ENCODE measurements around the gene NUDT13. TPM values are rescaled to one million over a fixed set of nuclear protein-coding genes. Genes with fewer than 3 reads are reported as not detected.
A peak's percentile ranks its signal among the peaks of the same experiment; 100 is the strongest.

NUDT13 gene
- total and polyA plus RNA-seq, 9 of the 15 experiments (the other 6 are each of a cell fraction or from before 2014, with no cell fraction given), result 4.7 to 11.1 (median 5.6) TPM

DNA sequence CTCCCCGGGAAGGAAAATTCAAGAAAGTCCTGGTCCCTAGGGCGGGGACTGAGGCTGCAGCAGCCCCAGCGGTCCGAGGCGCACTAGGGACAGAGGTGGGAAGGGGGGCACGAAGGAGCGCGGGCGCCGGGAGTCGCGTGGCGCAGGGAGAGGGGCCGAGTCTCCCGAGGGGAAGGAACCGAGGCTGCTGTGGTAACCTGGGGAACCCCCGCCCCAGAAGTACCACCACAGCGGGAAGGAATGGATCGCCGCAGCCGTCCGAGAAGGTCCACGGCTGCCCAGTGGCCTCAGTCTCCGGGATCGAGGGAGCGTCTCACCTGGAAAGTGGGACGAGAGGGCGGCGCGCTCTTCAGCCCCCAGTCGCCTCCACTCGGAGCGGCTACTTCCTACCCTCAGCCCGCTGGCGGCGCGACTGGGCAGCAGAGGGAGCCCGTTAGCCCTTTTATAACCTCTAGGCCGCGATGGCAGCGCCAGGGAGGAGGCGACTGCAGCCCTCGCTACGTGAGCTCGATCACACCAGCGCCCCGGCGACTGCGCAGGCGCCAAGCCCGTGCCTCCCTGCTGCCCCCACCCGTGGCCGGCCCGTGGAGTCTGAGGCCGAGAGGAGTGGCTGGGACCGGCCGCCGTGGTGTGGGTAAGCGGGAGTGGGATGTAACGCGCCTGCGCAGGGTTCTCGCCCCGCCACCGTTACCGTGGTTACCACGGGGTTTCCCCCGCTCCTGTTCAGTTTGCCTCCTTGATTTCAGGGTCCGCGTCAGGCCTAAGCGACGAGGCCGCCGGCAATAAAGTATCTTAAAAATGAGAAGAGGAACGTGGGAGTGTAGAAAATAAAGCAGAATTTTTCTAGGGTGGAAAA, 13.6 kb upstream of the NUDT13 start, which contains the start of gene P4HA1 (continued):
- TF ChIP-seq ZBTB11 (CRISPR knock-in tag; IDR thresholded peaks at IDR 0.05) (no peak), ZNF253 (CRISPR knock-in tag; conservative IDR thresholded peaks at IDR 0.05) (no peak), STAT5A (IDR thresholded peaks at IDR 0.05; ENCODE audit: borderline replicate concordance, low read length) (no peak), ZNF561 (CRISPR knock-in tag; conservative IDR thresholded peaks at IDR 0.05) (no peak), KLF10 (CRISPR knock-in tag; IDR thresholded peaks at IDR 0.05) (no peak), POLR2AphosphoS2 (IDR thresholded peaks at IDR 0.05; ENCODE audit: low read length) (peak; percentile 88; the same call in 1 of the 2 replicates), ZBED1 (IDR thresholded peaks at IDR 0.05) (peak; percentile 73), ZFP30 (CRISPR knock-in tag; IDR thresholded peaks at IDR 0.05; ENCODE audit: borderline replicate concordance) (no peak), SNRNP70 (optimal IDR thresholded peaks at IDR 0.05; ENCODE audit: low read depth, low read length) (no peak), HMG20A (CRISPR knock-in tag; conservative IDR thresholded peaks at IDR 0.05) (no peak)
- TF ChIP-seq, protein P1, sequence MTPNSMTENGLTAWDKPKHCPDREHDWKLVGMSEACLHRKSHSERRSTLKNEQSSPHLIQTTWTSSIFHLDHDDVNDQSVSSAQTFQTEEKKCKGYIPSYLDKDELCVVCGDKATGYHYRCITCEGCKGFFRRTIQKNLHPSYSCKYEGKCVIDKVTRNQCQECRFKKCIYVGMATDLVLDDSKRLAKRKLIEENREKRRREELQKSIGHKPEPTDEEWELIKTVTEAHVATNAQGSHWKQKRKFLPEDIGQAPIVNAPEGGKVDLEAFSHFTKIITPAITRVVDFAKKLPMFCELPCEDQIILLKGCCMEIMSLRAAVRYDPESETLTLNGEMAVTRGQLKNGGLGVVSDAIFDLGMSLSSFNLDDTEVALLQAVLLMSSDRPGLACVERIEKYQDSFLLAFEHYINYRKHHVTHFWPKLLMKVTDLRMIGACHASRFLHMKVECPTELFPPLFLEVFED (CRISPR knock-in tag; conservative IDR thresholded peaks at IDR 0.05), result 0 out of 2 replicates have a peak, but pooled peaks have one; percentile 9
- TF ChIP-seq, protein P2, sequence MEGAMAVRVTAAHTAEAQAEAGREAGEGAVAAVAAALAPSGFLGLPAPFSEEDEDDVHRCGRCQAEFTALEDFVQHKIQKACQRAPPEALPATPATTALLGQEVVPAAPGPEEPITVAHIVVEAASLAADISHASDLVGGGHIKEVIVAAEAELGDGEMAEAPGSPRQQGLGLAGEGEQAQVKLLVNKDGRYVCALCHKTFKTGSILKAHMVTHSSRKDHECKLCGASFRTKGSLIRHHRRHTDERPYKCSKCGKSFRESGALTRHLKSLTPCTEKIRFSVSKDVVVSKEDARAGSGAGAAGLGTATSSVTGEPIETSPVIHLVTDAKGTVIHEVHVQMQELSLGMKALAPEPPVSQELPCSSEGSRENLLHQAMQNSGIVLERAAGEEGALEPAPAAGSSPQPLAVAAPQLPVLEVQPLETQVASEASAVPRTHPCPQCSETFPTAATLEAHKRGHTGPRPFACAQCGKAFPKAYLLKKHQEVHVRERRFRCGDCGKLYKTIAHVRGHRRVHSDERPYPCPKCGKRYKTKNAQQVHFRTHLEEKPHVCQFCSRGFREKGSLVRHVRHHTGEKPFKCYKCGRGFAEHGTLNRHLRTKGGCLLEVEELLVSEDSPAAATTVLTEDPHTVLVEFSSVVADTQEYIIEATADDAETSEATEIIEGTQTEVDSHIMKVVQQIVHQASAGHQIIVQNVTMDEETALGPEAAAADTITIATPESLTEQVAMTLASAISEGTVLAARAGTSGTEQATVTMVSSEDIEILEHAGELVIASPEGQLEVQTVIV (CRISPR knock-in tag; IDR thresholded peaks at IDR 0.05; ENCODE audit: borderline replicate concordance), result no peak
- TF ChIP-seq, protein P3, sequence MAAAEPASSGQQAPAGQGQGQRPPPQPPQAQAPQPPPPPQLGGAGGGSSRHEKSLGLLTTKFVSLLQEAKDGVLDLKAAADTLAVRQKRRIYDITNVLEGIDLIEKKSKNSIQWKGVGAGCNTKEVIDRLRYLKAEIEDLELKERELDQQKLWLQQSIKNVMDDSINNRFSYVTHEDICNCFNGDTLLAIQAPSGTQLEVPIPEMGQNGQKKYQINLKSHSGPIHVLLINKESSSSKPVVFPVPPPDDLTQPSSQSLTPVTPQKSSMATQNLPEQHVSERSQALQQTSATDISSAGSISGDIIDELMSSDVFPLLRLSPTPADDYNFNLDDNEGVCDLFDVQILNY (CRISPR knock-in tag; IDR thresholded peaks at IDR 0.05), result peak; percentile 86
- TF ChIP-seq, protein P4, sequence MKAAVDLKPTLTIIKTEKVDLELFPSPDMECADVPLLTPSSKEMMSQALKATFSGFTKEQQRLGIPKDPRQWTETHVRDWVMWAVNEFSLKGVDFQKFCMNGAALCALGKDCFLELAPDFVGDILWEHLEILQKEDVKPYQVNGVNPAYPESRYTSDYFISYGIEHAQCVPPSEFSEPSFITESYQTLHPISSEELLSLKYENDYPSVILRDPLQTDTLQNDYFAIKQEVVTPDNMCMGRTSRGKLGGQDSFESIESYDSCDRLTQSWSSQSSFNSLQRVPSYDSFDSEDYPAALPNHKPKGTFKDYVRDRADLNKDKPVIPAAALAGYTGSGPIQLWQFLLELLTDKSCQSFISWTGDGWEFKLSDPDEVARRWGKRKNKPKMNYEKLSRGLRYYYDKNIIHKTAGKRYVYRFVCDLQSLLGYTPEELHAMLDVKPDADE (conservative IDR thresholded peaks at IDR 0.05; ENCODE audit: control insufficient read depth, low read depth, low read length), result no peak; the same call in 1 of the 2 replicates
- TF ChIP-seq, protein P5, sequence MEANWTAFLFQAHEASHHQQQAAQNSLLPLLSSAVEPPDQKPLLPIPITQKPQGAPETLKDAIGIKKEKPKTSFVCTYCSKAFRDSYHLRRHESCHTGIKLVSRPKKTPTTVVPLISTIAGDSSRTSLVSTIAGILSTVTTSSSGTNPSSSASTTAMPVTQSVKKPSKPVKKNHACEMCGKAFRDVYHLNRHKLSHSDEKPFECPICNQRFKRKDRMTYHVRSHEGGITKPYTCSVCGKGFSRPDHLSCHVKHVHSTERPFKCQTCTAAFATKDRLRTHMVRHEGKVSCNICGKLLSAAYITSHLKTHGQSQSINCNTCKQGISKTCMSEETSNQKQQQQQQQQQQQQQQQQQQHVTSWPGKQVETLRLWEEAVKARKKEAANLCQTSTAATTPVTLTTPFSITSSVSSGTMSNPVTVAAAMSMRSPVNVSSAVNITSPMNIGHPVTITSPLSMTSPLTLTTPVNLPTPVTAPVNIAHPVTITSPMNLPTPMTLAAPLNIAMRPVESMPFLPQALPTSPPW (CRISPR knock-in tag; IDR thresholded peaks at IDR 0.05), result peak; percentile 81

All from K562 (cell line).